PC-9 (cell line): ENCODE measurements around the gene AGAP1. TPM values are rescaled to one million over a fixed set of nuclear protein-coding genes. Genes with fewer than 3 reads are reported as not detected.

Experiments
- BruUV-seq: library from RNA; stranded (reverse); fragments of 400-500 nt; replicated peaks from 2 replicates; lab custom pipeline; 2021; lab: Mats Ljungman, UMichigan
- CTCF ChIA-PET: fragments of 300-600 bp; sonication (Branson Sonifier 250); formaldehyde crosslinking; loops from one replicate; lab custom pipeline; 2022; ENCODE audit warnings: antibody characterized with exemption; lab: Charles Lee
- POLR2A ChIA-PET: fragments of 300-600 bp; sonication (Branson Sonifier 250); formaldehyde crosslinking; loops from one replicate; lab custom pipeline; 2022; ENCODE audit warnings: antibody characterized with exemption; ENCODE audit not compliant: unreplicated experiment; lab: Charles Lee
- DNase-seq, 2 experiments: peaks; one replicate each; pipeline versions ENCODE4 v3.0.0 to v3.0.0-alpha.2; 2015 to 2022; ENCODE audit warnings: mixed read lengths in 1 of 2
- H2AFZ ChIP-seq: fragments of 200-600 bp; sonication (generic); 2 replicates; pipeline ENCODE4 v1.8.1; 2017; ENCODE audit warnings: antibody characterized with exemption
- H3F3A ChIP-seq: fragments of 200-600 bp; sonication (generic); 2 replicates; pipeline ENCODE4 v1.8.1; 2017; ENCODE audit warnings: antibody characterized with exemption, mild to moderate bottlenecking, low read depth; ENCODE audit not compliant: insufficient read depth
- H3K27ac ChIP-seq: fragments of 200-600 bp; sonication (generic); 2 replicates; pipeline ENCODE4 v1.6.1; 2016; ENCODE audit warnings: mixed run types
- H3K27me3 ChIP-seq: fragments of 200-600 bp; sonication (generic); 2 replicates; pipeline ENCODE4 v1.6.1; 2016; ENCODE audit warnings: low read depth, mixed run types; ENCODE audit not compliant: insufficient read depth
- H3K36me3 ChIP-seq: fragments of 200-600 bp; sonication (generic); 2 replicates; pipeline ENCODE4 v1.6.1; 2016; ENCODE audit warnings: low read depth, mixed run types
- H3K4me1 ChIP-seq: fragments of 200-600 bp; sonication (generic); replicated peaks from 2 replicates; pipeline ENCODE4 v1.6.1; 2016; ENCODE audit warnings: mixed run types; ENCODE audit not compliant: insufficient read depth
- H3K4me2 ChIP-seq: fragments of 200-600 bp; sonication (generic); 2 replicates; pipeline ENCODE4 v1.6.1; 2017; ENCODE audit warnings: mixed run types
- H3K4me3 ChIP-seq: fragments of 200-600 bp; sonication (generic); 2 replicates; pipeline ENCODE4 v1.6.1; 2016; ENCODE audit warnings: mixed run types
- H3K79me2 ChIP-seq: fragments of 200-600 bp; sonication (generic); 2 replicates; pipeline ENCODE4 v1.6.1; 2017; ENCODE audit warnings: low read depth, mixed run types
- H3K9me2 ChIP-seq: fragments of 200-600 bp; sonication (generic); 2 replicates; pipeline ENCODE4 v1.8.1; 2017; ENCODE audit warnings: mild to moderate bottlenecking; ENCODE audit not compliant: insufficient read depth
- H3K9me3 ChIP-seq: fragments of 200-600 bp; sonication (generic); 2 replicates; pipeline ENCODE4 v1.8.1; 2016; ENCODE audit warnings: low read depth; ENCODE audit not compliant: insufficient read depth
- H4K20me1 ChIP-seq: fragments of 200-600 bp; sonication (generic); 2 replicates; pipeline ENCODE4 v1.8.1; 2017; ENCODE audit not compliant: insufficient read depth
- EZH2 ChIP-seq: fragments of 200-600 bp; sonication (generic); IDR thresholded peaks from 2 replicates; pipeline ENCODE4 v1.8.0; 2017; ENCODE audit warnings: antibody characterized with exemption, low read depth
- intact Hi-C: fragments of 100-400 bp; cut with micrococcal nuclease; formaldehyde crosslinking; loops from one replicate; pipeline ENCODE4 v1.10.0; 2022; ENCODE audit not compliant: unreplicated experiment
- total RNA-seq: library from RNA; stranded (reverse); gene quantifications from 2 replicates; pipeline ENCODE4 v1.2.3, GENCODE V29; 2021
- TF ChIP-seq, protein P1 (sequence below): fragments of 200-600 bp; sonication (generic); conservative IDR thresholded peaks from 2 replicates; pipeline ENCODE4 v1.6.1; 2017; ENCODE audit warnings: mixed run types, antibody characterized with exemption, mild to moderate bottlenecking, moderate library complexity

The AGAP1 gene
- total RNA-seq, 1 experiment from 2014 or later = 91.4 TPM

DNA sequence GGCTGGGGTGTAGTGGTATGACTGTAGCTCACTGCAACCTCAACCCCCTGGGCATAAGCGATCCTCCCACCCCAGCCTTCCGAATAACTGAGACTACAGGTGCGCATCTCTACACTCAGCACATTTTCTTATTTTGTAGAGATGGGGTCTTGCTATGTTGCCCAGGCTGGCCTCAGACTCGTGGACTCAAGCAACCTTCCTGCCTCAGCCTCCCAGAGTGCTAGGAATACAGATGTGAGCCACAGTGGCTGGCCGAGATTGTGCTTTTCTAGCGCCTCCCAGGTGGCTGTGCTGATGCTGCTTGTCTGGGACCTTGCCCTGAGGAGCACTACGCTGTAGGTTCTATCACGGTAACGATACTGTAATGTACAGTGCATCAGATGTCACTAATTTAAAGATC lies 155.6 kb downstream of the AGAP1 start:
- POLR2A ChIA-PET = no interaction called here

DNA sequence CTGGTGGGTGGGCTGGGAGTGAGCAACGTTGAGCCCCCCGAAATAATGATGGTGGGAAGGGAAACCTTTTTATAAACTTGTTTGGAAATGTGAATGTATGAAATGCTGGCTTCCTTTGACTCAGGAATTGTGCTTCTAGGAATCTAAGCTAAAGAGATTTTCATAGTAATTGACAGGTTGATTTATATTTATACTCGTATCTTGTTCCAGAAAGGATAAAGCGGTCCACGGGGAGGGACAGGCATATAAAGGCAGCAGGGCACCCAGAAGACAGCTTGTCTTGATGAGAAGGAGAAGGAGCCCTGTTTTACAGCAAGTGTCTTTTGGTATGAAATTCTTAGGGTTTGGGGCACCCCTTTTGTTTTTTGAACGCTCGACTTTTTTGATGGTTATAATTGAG lies 157.8 kb downstream of the AGAP1 start:
- no TSS peak for BruUV-seq
- Histone ChIP-seq H3K9me2 (no peaks in the 10 kb centered on the region), H4K20me1 (peaks cover 66% of the 10 kb centered on the region), H2AFZ (no peak overlapping the region), H3K79me2 (peaks cover 89% of the 10 kb centered on the region), H3K27me3 (no peaks in the 10 kb centered on the region), H3K4me1 (0 out of 2 replicates have a peak, but pooled peaks cover 8% of the 10 kb centered on the region), H3K27ac (no peak overlapping the region), H3K4me2 (no peak overlapping the region), H3K9me3 (no peaks in the 10 kb centered on the region), H3F3A (peaks cover 5% of the 10 kb centered on the region; the same call in 1 of the 2 replicates), H3K36me3 (no peaks in the 10 kb centered on the region), H3K4me3 (no peak overlapping the region)
- POLR2A ChIA-PET = no interaction called here
- CTCF ChIA-PET = interaction anchor here (0.6 to 0.7 kb wide), 4 partner anchors 73 to 816 kb away, joined by 3 to 15 read pairs (median 10); no protein-coding TSS in a partner anchor
- intact Hi-C loops = no loop called here
- no peak for DNase-seq
- TF ChIP-seq, protein P1, sequence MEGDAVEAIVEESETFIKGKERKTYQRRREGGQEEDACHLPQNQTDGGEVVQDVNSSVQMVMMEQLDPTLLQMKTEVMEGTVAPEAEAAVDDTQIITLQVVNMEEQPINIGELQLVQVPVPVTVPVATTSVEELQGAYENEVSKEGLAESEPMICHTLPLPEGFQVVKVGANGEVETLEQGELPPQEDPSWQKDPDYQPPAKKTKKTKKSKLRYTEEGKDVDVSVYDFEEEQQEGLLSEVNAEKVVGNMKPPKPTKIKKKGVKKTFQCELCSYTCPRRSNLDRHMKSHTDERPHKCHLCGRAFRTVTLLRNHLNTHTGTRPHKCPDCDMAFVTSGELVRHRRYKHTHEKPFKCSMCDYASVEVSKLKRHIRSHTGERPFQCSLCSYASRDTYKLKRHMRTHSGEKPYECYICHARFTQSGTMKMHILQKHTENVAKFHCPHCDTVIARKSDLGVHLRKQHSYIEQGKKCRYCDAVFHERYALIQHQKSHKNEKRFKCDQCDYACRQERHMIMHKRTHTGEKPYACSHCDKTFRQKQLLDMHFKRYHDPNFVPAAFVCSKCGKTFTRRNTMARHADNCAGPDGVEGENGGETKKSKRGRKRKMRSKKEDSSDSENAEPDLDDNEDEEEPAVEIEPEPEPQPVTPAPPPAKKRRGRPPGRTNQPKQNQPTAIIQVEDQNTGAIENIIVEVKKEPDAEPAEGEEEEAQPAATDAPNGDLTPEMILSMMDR = no peak
- no peak for TF ChIP-seq EZH2

More for the DNA sequence above, 155.6 kb downstream of the AGAP1 start:
- H3K36me3 ChIP-seq = no peaks in the 10 kb centered on the region
- 0 out of 2 replicates have a peak, but pooled peaks cover 8% of the 10 kb centered on the region for H3K4me1 ChIP-seq
- CTCF ChIA-PET = no interaction called here
- H3K79me2 ChIP-seq = peaks cover 87% of the 10 kb centered on the region
- peaks cover 5% of the 10 kb centered on the region; the same call in 1 of the 2 replicates for H3F3A ChIP-seq
- peaks cover 80% of the 10 kb centered on the region for H4K20me1 ChIP-seq
- intact Hi-C loops = no loop called here
- H3K27me3 ChIP-seq = no peaks in the 10 kb centered on the region
- no TSS peak for BruUV-seq
- no peak overlapping the region for H2AFZ ChIP-seq
- no peaks in the 10 kb centered on the region for H3K9me2 ChIP-seq
- no peak overlapping the region for H3K4me2 ChIP-seq
- TF ChIP-seq EZH2 = no peak
- TF ChIP-seq, protein P1 = no peak
- no peak overlapping the region for H3K4me3 ChIP-seq
- no peak overlapping the region for H3K27ac ChIP-seq
- H3K9me3 ChIP-seq = no peaks in the 10 kb centered on the region
- no peak for DNase-seq

DNA sequence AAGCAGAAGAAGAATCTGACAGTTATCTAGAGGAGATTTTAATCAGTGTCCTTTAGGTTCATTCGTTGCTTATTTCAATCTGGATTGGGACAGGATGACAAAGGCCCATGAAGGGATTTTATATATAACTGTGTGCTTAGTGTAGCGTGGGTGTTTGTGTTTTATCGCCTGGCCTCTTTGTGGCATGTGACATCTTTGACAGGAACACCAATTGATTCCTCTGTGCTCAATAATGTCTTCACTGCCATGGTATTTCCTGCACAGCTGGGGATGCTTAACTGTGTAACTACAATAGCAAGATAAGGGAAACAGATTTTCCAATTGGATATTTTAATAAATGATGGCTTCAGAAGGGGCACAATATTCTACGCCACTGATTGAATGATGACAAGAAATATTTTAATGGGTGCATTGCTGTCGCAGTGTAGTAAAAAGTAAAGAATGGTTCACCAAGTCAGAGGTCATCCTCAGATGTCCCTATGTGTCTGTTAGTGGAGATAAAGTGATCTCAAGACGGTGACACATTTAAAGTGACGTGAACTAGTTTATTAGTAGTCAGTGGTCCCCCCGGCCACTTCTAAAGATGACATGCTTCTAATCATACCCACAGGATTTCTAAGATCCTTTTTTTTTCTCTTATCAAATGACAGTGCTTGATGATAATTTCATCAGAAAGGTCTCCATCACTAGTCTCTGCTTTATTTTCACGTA lies 160.4 kb downstream of the AGAP1 start:
- Histone ChIP-seq H3K4me3 (no peak overlapping the region), H3K36me3 (no peaks in the 10 kb centered on the region), H3K9me3 (no peaks in the 10 kb centered on the region), H3K4me1 (0 out of 2 replicates have a peak, but pooled peaks cover 8% of the 10 kb centered on the region), H3K9me2 (no peaks in the 10 kb centered on the region), H3K27ac (no peak overlapping the region), H2AFZ (no peak overlapping the region), H3F3A (peaks cover 5% of the 10 kb centered on the region; the same call in 1 of the 2 replicates), H3K79me2 (peaks cover 92% of the 10 kb centered on the region), H4K20me1 (peaks cover 63% of the 10 kb centered on the region), H3K4me2 (no peak overlapping the region), H3K27me3 (no peaks in the 10 kb centered on the region)
- TF ChIP-seq, protein P1 = no peak
- no peak for TF ChIP-seq EZH2
- CTCF ChIA-PET = interaction anchor here (1.0 kb wide), 1 partner anchor 87 kb away, joined by 3 read pairs; no protein-coding TSS in a partner anchor
- POLR2A ChIA-PET = interaction anchor here (0.6 kb wide), 1 partner anchor 10 kb away, joined by 3 read pairs; no protein-coding TSS in a partner anchor
- no TSS peak for BruUV-seq
- DNase-seq = no peak
- intact Hi-C loops = no loop called here
